NCI-H2171 treated with DMSO at 0.1 percent for 48 hours (cell line): Measurements from ENCODE around the gene MUCL3.
A peak's percentile ranks its signal among the peaks of the same experiment; 100 is the strongest.
"Not testable (repeated sequence)": the region's sequence is repeated elsewhere in the genome, so short reads cannot be mapped to it uniquely, and the experiment has no call there.

Source experiments
- DNase-seq: peaks from one replicate; lab custom pipeline; 2025; lab: John Stamatoyannopoulos, UW

MUCL3 gene

DNA sequence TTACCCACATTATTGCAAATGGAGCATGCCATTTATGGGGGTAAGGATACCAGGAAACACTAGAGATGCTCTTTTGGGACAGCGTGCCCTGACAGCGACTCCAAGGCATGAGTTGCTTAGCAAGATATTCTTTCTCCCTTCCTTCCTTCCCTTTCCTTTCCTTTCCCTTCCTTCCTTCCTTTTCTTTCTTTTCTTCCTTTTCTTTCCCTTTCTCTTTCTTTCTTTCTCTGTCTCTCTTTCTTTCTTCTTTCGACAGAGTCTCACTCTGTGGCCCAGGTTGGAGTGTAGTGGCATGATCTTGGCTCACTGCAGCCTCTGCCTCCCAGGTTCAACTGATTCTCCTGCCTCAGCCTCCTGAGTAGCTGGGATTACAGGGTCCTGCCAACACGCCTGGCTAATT, 3.3 kb downstream of the MUCL3 start:
- no peak for DNase-seq

DNA sequence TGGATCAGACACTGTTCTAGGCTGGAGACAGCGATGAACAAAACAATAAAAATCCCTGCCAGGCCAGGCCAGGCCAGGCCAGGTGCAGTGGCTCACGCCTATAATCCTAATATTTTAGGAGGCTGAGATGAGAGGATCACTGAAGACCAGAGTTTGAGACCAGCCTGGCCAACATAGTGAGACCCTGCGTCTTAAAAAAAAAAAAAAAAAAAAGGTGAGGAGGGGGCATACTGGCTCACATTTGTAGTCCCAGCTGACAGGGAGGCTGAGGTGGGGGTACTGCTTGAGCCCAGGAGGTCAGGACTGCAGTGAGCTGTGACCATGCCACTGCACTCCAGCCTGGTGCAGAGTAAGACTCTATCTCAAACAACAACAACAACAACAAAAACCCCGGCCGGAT, 4.5 kb downstream of the MUCL3 start:
- DNase-seq = no peak

DNA sequence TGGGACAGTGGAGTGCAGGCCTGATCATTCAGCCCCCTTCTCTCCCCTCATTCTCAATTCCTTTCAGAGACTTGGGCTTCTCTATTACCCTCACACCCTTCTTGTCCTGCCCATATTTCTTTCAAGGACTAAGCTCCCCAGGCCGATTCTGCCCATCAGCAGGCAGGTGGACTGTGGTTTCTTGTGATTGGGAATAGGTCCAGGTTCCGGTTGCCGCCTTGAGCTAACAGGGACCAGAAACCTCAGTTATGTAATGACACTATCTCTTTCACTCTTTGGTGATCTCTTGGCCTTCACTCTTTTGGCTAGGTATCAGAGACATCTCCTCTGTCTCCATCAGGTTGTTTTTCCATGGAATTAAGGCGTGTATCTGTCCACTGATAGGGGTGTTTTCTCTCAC, 6.5 kb downstream of the MUCL3 start:
- DNase-seq = no peak

DNA sequence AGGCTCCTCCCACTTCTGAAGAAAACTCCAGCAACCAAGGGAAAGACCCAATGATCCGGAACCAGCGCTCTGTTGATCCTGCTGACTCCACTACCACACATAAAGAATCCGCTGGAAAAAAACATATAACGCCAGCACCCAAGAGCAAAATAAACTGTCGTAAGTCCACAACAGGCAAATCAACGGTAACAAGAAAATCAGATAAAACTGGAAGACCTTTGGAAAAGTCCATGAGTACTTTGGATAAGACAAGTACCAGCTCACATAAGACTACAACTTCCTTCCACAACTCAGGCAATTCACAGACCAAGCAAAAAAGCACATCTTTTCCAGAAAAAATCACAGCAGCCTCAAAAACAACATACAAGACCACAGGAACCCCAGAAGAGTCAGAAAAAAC, 8.0 kb downstream of the MUCL3 start:
- no peak for DNase-seq

DNA sequence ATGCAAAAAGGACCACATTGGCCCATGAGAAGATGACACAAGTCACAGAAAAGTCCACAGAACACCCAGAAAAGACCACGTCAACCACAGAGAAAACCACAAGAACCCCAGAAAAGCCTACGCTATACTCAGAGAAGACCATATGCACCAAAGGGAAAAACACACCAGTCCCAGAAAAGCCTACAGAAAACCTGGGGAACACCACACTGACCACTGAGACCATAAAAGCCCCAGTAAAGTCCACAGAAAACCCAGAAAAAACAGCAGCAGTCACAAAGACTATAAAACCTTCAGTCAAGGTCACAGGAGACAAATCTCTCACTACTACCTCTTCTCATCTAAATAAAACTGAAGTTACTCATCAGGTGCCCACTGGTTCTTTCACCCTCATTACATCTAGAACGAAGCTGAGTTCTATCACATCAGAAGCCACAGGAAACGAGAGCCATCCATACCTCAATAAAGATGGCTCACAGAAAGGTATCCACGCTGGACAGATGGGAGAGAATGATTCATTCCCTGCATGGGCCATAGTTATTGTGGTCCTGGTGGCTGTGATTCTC, 11.2 kb downstream of the MUCL3 start:
- DNase-seq = no peak

DNA sequence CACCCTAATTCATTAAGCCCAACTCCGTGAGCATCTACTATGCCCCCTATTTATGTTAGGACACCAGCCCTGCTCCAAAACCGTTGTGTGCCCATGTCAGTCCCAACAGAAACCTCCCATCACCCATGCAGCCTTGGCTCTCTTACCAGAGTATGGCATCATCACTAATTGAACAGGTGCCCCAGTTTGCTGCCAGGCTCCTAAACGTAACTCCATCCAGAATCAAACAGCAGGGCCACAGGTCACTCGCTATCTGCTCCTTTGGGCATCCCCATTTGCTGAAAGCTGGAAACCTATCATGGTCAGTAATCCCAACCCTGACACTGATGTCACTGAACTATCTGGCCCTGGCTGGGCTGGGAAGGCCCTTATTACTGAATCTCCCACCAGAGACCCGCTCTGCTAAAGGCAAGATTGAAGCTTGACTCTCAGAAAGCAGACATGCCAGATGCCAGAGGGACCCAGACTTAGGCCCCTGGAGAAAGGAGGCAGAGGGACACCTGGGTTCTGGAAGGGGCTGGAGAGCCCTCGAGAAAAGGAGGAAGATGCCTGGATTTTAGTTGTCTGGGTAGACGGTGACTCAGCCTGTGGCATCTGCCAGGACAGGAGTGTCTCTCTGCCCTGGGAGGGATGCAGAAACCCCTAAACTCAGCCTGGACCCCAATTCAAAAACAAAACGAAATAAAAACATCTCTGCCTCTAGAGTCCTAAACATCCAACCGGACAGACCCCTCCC, 14.0 kb downstream of the MUCL3 start:
- no peak for DNase-seq

DNA sequence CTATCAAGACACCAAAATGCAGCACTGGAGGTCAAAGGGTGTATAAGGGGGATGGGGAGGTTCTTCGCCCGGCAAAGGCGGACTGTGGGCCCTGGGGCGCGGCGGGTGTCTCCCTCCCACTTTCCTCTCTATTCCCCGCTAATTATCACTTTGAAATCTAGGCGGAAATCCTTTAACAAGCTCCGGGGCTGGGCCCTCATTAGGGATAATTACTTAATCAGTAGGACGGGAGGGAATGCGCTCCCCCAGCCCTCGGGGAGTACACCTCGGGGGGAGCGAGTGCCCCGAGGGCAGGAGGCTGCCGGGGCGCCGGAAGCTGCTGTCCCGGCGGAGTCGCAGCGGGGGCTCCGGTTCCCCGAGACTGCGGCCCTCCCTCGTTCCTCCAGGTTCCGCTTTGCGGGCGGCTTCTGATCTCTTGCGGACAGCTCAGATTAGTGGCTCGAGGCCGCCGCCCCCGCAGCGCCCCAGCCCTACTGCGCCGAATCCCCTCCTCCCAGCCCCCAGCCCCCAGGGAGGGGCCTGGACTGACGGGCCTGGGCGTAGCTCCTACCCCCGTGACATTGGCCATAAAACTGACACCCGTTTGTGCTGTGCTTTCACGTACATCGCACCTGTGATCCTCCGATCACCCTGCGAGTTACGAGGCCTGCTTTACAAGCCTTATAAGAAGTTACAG, 14.7 kb downstream of the MUCL3 start:
- DNase-seq = peak; percentile 10

DNA sequence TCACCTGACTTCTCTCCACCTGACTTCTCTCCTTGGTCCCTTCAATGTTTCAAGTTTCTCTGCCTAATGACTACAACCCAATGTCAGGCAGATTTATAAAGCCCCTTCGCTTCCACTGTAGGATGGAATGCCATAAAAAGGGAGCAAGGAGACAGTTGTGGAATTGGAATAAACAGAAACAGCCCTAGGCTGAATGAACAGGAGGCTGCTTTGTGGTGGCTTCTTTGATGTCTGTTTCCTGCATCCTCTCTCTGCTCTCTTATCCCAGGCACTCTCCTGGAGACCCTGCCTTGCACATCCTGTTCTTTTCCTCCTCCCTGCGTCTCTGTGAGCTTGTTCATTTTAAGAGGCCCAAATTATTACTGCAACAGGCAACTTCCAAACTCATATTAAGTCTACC, 16.9 kb downstream of the MUCL3 start:
- no peak for DNase-seq

DNA sequence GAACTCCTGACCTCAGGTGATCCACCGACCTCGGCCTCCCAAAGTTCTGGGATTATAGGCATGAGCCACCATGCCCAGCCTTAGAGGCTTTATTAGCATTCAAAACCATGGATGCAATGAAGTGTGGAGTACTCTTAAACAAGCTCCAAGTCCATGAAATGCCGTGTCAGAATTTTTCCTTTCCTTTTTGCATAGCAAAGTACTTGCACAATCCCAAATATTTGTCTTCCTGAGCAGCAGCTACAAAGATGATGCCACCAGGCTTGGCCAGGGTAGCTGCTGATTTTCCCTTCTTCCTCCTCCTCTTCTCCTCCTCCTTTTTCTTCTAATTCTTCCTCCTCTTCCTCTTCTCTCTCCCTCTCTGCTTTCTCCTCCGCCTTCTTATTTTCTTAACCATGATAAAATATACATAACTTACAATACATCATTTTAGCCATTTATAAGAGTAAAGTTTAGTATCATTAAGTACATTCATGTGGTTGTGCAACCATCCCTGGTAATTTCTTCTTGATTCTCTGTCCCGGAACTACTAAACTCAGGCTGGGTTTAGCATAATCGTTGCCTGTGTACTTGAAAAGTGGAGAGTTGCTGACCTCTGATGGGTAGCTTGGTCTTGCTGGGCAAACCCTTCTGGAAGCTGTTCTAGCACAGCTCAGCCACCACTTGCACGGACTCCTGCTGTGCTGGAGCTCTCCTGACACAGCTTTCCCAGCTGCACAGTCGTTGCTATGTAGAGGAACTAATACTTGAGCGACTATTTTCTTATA, 20.3 kb downstream of the MUCL3 start:
- no peak for DNase-seq

DNA sequence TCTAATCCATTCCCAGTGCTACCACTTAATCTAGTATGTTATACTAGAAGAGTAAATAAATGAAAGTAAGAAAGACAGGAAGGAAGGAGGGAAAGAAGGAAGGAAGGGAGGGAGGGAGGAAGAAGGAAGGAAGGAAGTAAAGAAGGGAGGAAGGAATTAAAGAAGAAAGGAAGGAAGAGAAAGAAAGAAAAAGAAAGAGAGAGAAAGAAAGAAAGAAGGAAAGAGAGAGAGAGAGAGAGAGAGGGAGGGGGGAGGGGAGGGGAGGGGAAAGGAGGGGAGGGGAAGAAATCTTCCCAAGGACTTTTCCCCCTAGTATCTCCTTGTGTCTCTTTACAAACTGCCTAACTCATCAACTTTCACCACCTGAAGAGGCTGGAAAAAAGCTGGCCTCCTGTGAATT, 21.9 kb downstream of the MUCL3 start:
- DNase-seq = no peak

DNA sequence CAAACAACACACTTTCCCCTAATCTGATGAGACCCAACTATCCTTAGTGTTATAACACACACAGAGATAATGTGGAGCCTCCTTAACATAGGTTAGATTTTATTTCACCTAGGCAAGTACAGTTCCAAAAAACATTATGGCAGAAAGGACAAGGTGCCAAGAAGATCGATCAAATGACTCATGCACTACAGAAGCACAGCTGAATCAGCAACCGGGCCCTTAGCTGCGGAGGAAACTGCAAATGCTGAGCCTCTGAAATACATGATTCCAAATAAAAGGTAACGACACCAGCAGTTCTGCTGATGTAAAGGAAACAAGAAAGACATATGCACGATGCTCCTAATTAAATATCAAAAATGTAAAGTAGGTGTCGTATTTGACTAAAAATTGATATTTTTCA, 22.9 kb downstream of the MUCL3 start:
- no peak for DNase-seq

DNA sequence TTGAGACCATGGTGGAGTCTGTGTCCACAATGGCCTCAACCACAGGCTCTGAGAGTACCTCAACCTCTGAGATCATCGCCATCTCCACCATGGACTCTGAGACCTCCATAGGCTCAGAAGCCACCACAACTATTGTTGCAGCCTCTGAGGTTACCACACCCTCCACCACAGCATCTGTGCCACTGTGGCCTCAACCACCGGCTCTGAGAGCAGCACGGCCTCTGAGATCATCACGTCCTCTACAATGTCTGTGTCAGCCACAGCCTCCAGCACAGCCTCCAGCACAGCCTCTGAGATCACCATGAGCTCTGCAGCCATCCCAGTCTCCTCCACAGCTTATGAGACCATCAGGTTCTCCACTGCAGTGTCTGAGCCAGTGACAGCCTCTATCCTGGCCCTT, 23.3 kb downstream of the MUCL3 start:
- no peak for DNase-seq

DNA sequence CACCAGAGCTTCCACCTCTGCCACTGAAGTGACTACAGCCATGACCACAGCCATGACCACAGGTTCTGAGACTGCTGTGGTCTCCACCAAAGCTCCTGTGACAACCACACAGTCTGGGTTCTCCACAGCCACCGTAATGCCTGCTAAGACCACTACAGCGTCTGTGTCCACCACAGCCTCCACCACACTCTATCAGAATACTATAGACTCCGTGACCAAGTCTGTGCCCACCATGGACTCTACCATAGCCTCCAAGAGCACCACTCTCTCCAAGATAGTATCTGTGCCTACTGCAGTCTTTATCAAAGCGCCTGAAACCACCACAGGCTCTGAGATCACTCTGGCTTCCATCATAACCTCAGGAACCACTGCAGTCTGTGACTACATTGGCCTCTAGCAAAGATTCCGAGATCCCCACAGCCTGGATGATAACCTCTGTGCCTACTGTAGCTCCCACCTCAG, 24.4 kb downstream of the MUCL3 start:
- DNase-seq = no peak

DNA sequence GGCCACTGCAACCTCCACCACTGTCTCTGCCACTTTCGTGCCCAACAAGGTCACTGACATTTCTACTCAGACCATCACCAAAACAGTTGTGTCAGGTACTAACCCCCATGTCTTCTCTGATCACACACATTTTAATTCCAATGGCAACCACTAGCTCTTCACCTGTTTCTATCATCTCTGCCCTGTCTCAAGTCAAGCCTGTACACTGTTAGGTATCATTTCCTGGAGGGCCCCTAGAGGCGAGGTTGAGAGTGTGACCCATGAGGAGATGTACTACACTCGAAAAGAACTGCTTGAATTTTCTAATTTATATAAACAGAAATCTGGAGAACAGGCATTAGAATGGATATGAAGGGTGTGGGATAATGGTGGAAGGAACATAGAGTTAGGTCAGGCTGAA, 25.4 kb downstream of the MUCL3 start:
- DNase-seq = no peak

DNA sequence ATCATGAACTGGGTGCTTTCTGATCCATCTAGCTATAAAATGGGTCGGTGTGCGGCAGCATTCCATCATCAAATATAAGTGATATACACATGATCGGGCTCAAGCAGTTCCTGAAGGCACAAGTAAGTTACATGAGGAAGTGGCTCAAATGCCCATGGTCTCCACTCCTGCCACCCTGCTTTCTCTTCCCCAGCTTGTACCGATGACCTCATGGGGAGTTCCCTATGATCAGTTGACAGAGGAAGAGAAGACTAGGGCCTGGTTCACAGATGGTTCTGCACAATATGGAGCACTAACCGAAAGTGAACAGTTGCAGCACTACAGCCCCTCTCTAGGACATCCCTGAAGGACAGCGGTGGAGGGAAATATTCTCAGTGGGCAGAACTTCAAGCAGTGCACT, 28.4 kb downstream of the MUCL3 start:
- DNase-seq = not testable (repeated sequence)

DNA sequence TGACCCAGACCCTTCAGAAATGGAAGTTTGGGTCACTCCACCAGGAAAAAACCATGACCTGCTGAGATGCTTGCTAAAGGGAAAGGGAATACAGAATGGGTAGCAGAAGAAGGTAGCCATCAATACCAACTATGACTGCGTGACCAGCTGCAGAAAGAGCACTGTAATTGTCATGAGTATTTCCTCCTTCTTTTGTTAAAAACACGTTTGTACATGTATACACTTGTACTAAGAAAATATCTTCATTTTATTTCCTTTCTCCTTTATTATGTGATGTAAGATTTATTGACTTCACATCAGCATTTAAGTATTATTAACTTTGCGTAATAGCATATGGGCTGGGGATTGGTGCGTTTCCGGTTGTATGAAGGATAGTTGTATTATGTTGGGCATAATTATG, 30.2 kb downstream of the MUCL3 start:
- no peak for DNase-seq

DNA sequence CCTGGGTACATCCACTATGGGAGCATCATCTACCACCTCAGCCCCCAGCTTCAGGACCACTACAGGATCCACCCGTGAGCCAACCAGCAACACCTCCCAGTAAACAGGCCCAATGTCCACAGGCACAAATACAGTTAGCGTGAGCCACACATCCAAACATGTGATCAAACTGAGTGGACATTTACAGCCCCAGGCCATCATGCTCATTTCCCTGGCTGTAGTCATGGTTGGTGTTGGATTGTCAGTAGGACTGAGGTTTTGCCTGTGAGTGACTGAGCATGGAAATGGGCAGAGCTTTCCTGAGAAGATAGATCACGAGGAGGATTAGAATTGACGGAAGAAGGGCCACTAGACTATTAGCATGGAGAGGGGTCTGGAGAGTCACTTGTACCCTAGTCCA, 32.0 kb downstream of the MUCL3 start:
- no peak for DNase-seq

DNA sequence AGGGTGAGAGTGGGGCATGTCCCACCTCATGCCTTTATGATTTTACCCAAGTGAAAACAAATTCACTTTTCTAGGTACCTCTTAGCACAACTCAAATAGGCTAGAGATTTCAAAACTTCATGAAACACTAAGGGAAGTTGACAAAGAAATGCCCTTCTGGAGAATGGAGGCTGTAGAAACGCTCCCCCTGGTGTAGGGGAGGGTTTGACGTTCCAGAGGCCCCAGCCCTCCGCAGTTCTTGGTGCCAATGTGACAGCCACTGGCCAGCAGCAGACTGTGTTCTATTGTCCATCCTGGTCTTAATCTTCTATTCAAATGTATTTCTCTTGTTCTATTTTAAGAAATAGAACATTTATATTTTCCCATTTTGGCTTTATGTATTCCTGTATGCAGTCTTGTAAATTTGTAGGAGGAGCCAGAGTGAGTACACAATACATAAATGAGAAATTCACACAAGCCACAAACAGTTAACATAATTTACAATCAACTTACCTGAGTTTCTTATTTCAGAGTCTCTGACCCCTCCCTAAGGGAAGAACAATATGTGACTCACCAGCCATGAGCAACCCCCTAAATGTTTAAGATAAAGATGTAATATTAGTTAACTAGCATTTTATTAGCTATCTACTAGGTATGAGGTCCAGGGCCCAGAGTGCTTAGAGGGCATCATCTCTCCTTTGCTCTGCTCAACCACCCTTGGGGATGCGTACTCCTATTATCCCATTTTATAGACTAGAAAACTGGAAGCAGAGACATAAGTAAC, 33.9 kb downstream of the MUCL3 start:
- DNase-seq = no peak

DNA sequence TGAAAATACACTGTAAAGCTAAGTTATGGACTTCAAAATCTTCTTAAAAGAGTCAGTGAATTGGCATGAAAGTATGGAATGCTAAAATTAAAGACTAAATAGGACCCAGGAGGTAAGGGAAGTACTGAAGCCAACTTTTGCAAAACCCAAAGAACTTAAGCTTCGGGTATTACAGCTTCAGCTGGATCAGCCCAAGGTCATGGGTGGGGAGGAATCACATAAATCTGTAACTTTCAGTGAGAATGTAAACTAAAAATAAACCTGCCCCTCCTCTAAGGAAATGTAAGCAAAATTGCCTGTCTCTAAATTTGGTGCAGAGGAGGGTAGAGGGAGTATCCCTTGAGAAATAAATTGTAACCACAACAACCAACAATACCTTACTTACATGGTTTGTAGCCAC, 38.4 kb downstream of the MUCL3 start:
- DNase-seq = no peak

DNA sequence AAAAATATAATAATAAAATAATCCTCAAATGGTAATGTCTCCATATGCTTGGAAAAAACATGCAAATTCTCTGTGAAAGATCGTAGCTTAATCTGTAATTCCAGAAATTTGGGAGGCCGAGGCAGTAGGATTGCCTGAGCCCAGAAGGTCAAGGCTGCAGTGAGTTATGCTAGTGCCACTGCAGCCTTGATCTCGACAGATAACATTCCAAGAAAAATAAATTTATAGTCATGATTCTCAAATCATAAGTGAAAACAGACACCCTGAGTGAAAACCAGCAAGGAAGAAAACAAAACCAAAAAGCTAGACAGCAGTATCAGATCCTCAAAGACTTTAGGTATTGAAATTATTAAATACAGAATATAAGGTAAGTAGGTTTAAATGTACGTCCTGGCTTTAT, 38.9 kb downstream of the MUCL3 start:
- DNase-seq = no peak

DNA sequence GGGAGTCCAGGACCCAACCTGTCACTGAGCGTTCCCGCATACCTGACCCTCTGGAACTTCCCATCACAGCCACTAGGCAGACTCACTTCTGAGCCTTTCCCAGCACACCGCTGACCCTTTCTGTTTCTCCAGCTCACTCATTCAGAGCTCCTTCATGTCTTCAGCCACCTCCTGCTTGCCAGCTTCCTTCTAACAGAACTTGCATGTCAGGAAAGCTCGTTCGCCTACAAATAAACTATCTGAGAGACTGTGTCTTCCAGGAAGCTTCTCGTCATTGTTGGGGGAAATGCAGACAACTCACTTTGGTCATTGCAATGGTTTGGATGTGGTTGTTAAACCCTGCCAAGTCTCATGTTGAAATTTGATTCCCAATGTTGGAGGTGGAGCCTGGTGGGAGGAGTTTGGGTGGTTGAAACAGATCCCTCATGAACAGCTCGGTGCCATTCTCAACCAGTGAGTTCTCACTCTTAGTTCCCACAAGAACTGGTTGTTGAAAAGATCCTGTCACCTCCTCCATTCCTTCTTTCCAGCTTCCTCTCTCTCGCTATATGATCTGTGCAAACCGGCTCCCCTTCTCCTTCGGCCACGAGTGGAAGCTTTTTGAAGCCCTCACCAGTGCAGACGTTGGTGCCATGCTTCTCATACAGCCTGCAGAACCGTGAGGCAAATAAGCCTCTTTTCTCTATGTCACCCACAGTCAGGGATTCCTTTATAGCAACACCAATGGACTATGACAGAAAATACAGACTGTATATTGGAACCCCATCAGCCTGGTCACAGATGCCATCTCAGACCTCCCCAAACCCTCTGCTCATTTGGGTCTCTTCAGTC, 41.4 kb downstream of the MUCL3 start:
- no peak for DNase-seq
